ENCODE data around the gene SGPL1. TPM values are rescaled to one million over a fixed set of nuclear protein-coding genes. Genes with fewer than 3 reads are reported as not detected.

The SGPL1 gene
- total RNA-seq, 2 experiments from 2014 or later, result 14.8 to 17.2 TPM

DNA sequence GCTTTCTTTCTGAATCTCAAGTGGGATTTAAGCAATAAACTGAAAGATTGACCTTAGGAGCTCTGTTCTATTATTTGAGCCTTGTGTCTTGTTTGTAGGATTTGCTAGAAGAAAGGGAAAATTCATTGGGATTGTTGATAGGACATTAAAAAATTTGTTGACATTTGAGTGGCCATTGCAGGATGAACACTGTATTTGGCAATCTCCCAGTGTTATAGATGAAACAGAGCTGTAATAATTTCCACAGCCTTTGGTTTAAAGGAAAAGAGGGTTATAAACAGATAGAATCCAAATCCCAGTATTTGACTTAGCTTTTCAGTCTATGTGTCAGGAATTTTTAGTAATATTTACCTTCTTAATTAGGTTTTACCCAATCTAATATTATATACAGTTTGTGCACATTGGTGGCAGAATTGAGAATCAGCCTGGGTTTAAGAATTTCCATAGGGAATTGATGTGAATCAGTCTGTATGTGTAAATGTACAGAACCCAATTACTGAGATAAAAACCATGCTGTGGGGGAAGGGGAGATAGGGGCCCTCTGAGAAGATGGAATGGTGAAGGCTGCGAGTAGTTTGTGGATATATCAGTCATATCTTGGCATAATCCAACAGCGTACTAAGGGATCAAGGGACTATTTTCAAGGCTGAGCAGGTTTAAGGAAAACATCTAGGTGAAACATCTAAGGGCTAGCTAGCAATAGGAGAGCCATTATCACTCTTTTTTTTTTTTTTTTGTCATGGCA lies 6.5 kb downstream of the SGPL1 start:
- no peak for DNase-seq
- H3K36me3 Mint-ChIP-seq (ENCODE audit: low read depth), result peaks cover 23% of the 10 kb centered on the region
- no peaks in the 10 kb centered on the region for H3K9me3 Mint-ChIP-seq
- H3K4me1 Mint-ChIP-seq (ENCODE audit: low read depth), result peaks cover 50% of the 10 kb centered on the region
- H3K4me3 Mint-ChIP-seq, result no peak overlapping the region
- intact Hi-C loops (cut with micrococcal nuclease), result loop anchor here (10.0 kb wide), 1 partner anchor 657 kb away; no protein-coding TSS in a partner anchor
- H3K27me3 Mint-ChIP-seq (ENCODE audit: low read depth), result no peaks in the 10 kb centered on the region
- CTCF ChIA-PET, result interaction anchor here (0.6 to 3.3 kb wide), 4 partner anchors 17 to 77 kb away, joined by 3 to 16 read pairs (median 4); no protein-coding TSS in a partner anchor
- no peak overlapping the region for H3K27ac Mint-ChIP-seq

DNA sequence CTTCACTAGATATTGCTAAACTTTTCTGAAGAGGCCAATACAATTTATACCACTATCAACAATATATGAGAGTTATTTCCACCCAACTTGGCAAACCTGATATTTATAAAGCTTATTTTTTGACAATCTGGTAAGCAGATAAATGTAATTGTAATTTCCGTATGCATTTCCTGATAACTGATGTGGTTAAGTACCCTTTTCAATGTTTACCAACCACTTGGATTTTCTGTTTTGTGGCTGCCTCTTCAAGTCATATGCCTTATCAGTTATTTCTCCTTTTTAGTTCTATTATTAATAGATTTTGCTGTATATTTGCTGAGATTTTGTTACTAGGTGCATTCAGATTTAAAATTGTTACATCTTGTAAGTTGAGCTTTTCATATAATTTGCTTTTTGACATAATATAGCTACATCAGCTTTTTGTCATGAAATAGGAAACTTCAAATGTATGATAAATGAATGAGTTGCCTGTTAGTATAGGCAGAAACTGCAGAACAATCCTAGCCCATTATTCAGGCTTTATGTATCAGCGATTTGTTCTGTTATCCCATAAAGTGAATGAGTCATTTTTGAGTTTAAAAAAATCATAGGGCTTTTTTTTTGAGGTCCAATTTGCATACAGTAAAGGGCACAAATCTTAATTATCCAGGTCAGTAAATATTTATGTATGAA lies 11.5 kb downstream of the SGPL1 start:
- H3K36me3 Mint-ChIP-seq (ENCODE audit: low read depth), result peaks cover 17% of the 10 kb centered on the region
- intact Hi-C loops (cut with micrococcal nuclease), result loop anchor here (10.0 kb wide), 1 partner anchor 662 kb away; no protein-coding TSS in a partner anchor
- DNase-seq, result no peak
- no peak overlapping the region for H3K4me3 Mint-ChIP-seq
- H3K27me3 Mint-ChIP-seq (ENCODE audit: low read depth), result no peaks in the 10 kb centered on the region
- H3K4me1 Mint-ChIP-seq (ENCODE audit: low read depth), result peaks cover 27% of the 10 kb centered on the region
- no peak overlapping the region for H3K27ac Mint-ChIP-seq
- no peaks in the 10 kb centered on the region for H3K9me3 Mint-ChIP-seq
- CTCF ChIA-PET, result interaction anchor here (0.6 kb wide), 1 partner anchor 75 kb away, joined by 3 read pairs; no protein-coding TSS in a partner anchor

DNA sequence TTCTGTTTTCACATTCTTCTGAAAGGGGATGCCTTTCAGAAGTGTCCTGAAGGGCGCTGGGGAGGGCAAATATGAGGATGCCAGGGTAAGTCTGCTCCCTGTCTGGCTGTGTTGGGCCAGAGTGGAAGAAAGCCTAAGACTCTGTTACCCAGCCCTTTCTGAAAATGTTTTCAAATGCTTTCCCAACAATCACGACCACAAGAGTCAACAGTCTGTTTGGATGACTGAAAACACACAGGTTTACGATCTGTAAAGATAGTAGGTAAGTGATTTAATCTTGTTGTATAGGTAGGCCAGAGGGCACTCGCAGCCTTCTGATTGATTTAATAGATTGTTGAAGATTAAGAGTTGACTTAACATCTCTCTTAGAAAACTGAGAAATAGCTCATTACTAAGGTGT lies 13.2 kb downstream of the SGPL1 start:
- DNase-seq, result no peak
- H3K27me3 Mint-ChIP-seq (ENCODE audit: low read depth), result no peaks in the 10 kb centered on the region
- H3K4me1 Mint-ChIP-seq (ENCODE audit: low read depth), result peaks cover 39% of the 10 kb centered on the region
- CTCF ChIA-PET, result interaction anchor here (0.7 to 0.9 kb wide), 2 partner anchors 11 to 15 kb away, joined by 4 read pairs; no protein-coding TSS in a partner anchor
- H3K27ac Mint-ChIP-seq, result no peak overlapping the region
- peaks cover 17% of the 10 kb centered on the region for H3K36me3 Mint-ChIP-seq (ENCODE audit: low read depth)
- intact Hi-C loops (cut with micrococcal nuclease), result loop anchor here (10.0 kb wide), 1 partner anchor 664 kb away; no protein-coding TSS in a partner anchor
- no peak overlapping the region for H3K4me3 Mint-ChIP-seq
- no peaks in the 10 kb centered on the region for H3K9me3 Mint-ChIP-seq

DNA sequence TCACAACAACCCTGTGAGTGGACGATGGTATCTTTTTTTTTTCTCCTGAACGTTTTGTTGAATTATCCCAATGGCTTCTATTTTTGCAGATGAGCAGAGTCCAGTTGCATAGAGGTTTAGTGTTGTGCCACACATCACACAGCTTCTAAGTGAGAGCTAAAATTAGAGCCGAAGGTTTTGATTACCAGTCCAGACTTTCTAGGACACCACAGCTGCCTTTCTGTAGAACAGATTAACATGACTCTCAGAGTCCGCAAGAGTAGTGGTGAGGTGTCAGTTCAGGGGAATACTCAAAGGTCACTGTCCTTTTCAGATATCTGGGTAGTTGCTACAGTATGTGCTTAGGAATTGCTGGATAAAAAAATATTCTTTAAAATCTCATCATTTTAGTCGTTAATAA lies 13.8 kb downstream of the SGPL1 start:
- intact Hi-C loops (cut with micrococcal nuclease), result loop anchor here (10.0 kb wide), 1 partner anchor 665 kb away; no protein-coding TSS in a partner anchor
- H3K4me1 Mint-ChIP-seq (ENCODE audit: low read depth), result peaks cover 45% of the 10 kb centered on the region

DNA sequence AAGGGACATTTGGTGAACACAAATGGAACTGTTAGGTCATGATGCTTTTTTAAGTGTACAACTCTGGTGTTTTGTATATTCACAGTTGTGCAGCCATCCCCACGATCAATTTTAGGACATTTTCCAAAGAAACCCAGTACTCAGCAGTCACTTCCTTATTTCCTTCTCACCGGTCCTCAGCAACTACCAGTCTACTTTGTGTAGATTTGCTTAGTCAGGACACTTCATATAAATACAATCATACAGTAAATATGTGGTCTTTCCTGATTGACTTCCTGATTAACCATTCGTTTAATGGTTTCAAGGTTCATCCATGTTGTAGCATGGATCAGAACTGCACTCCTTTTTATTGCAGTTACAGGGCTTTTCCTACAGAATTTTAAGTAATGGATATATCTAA lies 14.4 kb downstream of the SGPL1 start:
- CTCF ChIA-PET, result interaction anchor here (0.9 kb wide), 1 partner anchor 16 kb away, joined by 4 read pairs; no protein-coding TSS in a partner anchor
- no peak overlapping the region for H3K27ac Mint-ChIP-seq
- H3K4me3 Mint-ChIP-seq, result no peak overlapping the region
- intact Hi-C loops (cut with micrococcal nuclease), result no loop called here
- H3K36me3 Mint-ChIP-seq (ENCODE audit: low read depth), result peaks cover 18% of the 10 kb centered on the region
- H3K9me3 Mint-ChIP-seq, result no peaks in the 10 kb centered on the region
- no peaks in the 10 kb centered on the region for H3K27me3 Mint-ChIP-seq (ENCODE audit: low read depth)
- no peak for DNase-seq
- H3K4me1 Mint-ChIP-seq (ENCODE audit: low read depth), result peaks cover 49% of the 10 kb centered on the region

More for the DNA sequence above, 13.8 kb downstream of the SGPL1 start:
- CTCF ChIA-PET, result interaction anchor here (0.7 to 0.9 kb wide), 2 partner anchors 10 to 16 kb away, joined by 4 read pairs; no protein-coding TSS in a partner anchor
- no peaks in the 10 kb centered on the region for H3K9me3 Mint-ChIP-seq
- no peak for DNase-seq
- H3K27me3 Mint-ChIP-seq (ENCODE audit: low read depth), result no peaks in the 10 kb centered on the region
- no peak overlapping the region for H3K4me3 Mint-ChIP-seq
- no peak overlapping the region for H3K27ac Mint-ChIP-seq
- peaks cover 17% of the 10 kb centered on the region for H3K36me3 Mint-ChIP-seq (ENCODE audit: low read depth)

DNA sequence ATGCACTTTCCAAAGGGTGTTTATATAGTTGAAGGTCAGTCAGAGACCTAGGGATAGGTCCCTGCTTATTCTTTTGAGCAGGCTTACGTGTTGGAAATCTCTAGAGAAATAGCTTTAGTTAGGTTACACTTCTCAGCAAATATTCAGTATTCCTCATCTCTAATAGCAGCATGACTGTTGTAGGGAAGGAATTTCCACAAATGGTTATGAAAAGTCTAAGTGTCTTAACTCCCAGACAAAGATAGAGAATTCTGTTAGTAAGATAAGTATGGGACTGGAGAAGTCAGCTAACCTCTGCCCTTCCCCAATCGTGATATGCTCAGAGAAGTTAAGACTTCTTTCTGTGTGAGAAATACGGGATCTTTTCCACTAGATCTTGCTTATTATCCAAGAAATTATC lies 16.5 kb downstream of the SGPL1 start:
- CTCF ChIA-PET, result no interaction called here
- Mint-ChIP-seq H3K27me3 (ENCODE audit: low read depth) (no peaks in the 10 kb centered on the region), H3K9me3 (peaks cover under 1% of the 10 kb centered on the region), H3K4me1 (ENCODE audit: low read depth) (peaks cover 47% of the 10 kb centered on the region), H3K4me3 (no peak overlapping the region), H3K36me3 (ENCODE audit: low read depth) (peaks cover 18% of the 10 kb centered on the region), H3K27ac (no peak overlapping the region)
- DNase-seq, result no peak
- intact Hi-C loops (cut with micrococcal nuclease), result loop anchor here (2.0 kb wide), 1 partner anchor 15 kb away; no protein-coding TSS in a partner anchor

DNA sequence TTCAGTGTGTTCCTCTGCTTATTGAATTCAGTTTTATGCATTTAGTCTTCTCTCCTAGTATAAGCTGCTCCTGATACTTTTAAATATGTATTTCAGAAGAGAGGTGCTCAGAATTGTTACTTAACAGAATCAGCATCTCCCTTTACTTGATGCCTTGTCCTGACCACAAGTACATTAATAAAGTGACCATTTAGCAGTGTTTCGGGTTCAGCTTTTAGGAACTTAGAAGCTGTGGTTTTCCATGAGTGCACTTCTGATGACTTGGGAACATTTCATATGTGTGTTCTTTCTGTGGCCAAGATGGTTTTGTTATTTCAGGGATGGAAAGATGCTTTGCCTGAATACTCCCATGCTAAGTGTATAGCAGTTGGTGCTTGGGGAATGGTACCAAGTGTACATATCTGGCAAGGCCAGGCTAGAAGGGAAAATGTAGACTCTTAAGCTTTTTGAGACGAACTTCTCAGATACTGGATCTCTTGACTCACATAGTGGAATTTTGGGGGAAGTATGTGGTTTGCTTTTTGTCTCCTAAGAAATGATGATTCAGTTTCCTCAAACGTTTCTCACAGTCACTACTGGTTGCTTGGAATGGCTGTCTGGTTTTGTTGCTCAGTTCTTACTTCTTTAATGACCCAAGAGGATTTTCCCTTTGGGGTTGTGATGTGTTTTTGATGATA lies 17.2 kb downstream of the SGPL1 start:
- peaks cover 2% of the 10 kb centered on the region for H3K9me3 Mint-ChIP-seq
- CTCF ChIA-PET, result no interaction called here
- peaks cover 25% of the 10 kb centered on the region for H3K36me3 Mint-ChIP-seq (ENCODE audit: low read depth)
- H3K27me3 Mint-ChIP-seq (ENCODE audit: low read depth), result no peaks in the 10 kb centered on the region
- H3K27ac Mint-ChIP-seq, result peak overlapping the region; percentile 57
- peaks cover 45% of the 10 kb centered on the region for H3K4me1 Mint-ChIP-seq (ENCODE audit: low read depth)
- H3K4me3 Mint-ChIP-seq, result no peak overlapping the region
- intact Hi-C loops (cut with micrococcal nuclease), result loop anchor here (1.0 to 2.0 kb wide), 3 partner anchors 12 to 16 kb away; no protein-coding TSS in a partner anchor
- DNase-seq, result peak; percentile 20

DNA sequence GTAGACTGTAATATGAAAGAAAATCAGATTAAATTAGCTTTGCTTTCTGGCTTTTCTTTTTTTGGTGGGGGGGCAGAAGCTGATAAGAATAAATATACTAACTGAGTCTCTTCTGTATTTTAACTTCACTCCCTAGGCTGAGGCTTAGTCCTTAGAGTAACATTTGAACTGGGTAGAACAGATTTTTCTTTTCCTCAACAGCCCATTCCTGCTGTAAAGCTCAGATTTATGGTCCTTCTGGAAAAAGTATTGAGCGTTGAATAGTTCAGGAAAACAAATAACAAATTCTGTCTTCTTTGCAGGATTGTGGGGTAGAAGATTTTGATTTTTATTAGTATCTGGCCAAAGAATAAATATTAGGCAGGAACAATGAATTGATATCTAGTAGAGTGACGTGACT lies 17.9 kb downstream of the SGPL1 start:
- Mint-ChIP-seq H3K27ac (peak overlapping the region; percentile 57), H3K36me3 (ENCODE audit: low read depth) (peaks cover 30% of the 10 kb centered on the region), H3K27me3 (ENCODE audit: low read depth) (no peaks in the 10 kb centered on the region), H3K4me3 (no peak overlapping the region), H3K4me1 (ENCODE audit: low read depth) (peaks cover 51% of the 10 kb centered on the region), H3K9me3 (peaks cover 2% of the 10 kb centered on the region)
- intact Hi-C loops (cut with micrococcal nuclease), result loop anchor here (1.0 to 2.0 kb wide), 3 partner anchors 12 to 17 kb away; no protein-coding TSS in a partner anchor
- CTCF ChIA-PET, result no interaction called here
- no peak for DNase-seq

DNA sequence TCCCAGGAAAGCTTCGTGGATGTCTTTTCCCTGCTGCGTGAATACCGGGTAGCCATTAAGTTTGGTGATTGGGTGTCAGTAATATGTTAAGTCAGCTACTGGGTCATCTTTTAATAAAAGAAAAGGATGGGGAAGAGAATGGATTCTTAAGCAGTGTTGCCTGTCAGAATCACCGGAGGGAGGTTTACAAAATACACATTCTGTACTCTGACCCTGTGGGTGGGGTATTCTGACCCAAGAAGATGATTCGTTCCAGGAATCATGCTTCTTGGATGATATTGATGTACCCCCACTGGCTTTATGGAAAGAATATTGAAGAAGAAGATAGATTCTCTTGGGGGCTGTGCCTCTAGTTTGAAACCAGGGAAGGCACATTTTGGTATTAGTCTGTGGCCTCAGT lies 18.3 kb downstream of the SGPL1 start:
- Mint-ChIP-seq H3K4me1 (ENCODE audit: low read depth) (peaks cover 51% of the 10 kb centered on the region), H3K27ac (peak overlapping the region; percentile 57), H3K9me3 (peaks cover 2% of the 10 kb centered on the region), H3K27me3 (ENCODE audit: low read depth) (no peaks in the 10 kb centered on the region), H3K36me3 (ENCODE audit: low read depth) (peaks cover 30% of the 10 kb centered on the region), H3K4me3 (no peak overlapping the region)
- intact Hi-C loops (cut with micrococcal nuclease), result no loop called here
- DNase-seq, result no peak
- CTCF ChIA-PET, result no interaction called here

DNA sequence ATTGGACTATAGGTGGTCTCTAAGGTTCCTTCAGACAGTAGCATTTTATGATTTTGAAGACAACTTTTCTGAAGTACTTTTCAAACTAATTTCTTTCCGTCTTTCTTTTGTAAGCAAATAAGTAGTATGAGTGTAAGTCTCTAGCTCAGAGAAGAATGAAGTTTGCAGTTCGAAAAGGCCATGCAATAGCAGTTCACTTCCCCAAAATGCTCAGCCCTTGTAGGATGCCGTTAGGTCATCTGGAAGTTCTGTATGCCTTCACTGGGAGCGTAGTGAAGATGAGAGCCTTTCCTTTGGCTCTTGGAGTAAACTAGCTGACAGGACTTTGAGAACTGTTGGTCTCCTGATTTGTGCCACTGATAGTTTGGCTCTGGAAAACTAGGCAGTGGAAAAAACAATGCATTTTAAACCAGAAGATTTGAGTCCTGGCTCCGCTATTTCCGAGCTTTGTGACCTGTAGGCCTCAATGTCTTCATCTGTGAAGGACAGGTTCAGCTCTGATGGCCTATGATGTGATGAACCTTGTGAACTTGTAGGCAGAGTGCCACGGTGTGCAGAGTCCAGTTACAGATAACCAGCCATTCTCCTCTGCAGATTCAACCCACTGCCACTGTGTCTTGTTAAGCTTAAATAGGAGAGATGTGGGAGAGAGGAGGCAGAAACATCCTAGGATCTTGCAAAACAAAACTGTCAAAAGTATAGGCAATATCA lies 18.8 kb downstream of the SGPL1 start:
- CTCF ChIA-PET, result no interaction called here
- no peak overlapping the region for H3K4me3 Mint-ChIP-seq
- H3K4me1 Mint-ChIP-seq (ENCODE audit: low read depth), result peaks cover 48% of the 10 kb centered on the region
- peaks cover 2% of the 10 kb centered on the region for H3K9me3 Mint-ChIP-seq
- peaks cover 26% of the 10 kb centered on the region for H3K36me3 Mint-ChIP-seq (ENCODE audit: low read depth)
- DNase-seq, result no peak
- H3K27ac Mint-ChIP-seq, result no peak overlapping the region
- intact Hi-C loops (cut with micrococcal nuclease), result no loop called here
- H3K27me3 Mint-ChIP-seq (ENCODE audit: low read depth), result no peaks in the 10 kb centered on the region

DNA sequence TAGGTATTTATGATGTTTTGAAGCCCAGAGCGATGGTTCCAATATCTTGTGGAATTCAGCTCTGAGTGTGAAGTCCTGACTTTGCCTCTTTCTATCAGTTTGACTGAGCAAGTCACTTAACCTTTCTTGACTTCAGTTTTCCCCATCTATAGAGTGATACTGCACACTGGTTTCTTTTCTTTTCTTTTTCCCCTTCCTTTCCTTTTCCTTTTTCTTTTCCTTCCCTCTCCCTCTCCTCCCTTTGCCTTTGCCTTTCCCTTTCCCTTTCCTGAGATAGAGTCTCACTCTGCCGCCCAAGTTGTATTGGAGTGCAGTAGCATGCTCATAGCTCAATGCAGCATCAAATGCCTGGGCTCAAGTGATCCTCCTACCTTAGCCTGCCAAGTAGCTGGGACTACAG lies 20.6 kb downstream of the SGPL1 start:
- DNase-seq, result no peak
- peaks cover 54% of the 10 kb centered on the region for H3K4me1 Mint-ChIP-seq (ENCODE audit: low read depth)
- H3K9me3 Mint-ChIP-seq, result peaks cover 2% of the 10 kb centered on the region
- H3K36me3 Mint-ChIP-seq (ENCODE audit: low read depth), result peaks cover 25% of the 10 kb centered on the region
- H3K27ac Mint-ChIP-seq, result no peak overlapping the region
- CTCF ChIA-PET, result no interaction called here
- H3K27me3 Mint-ChIP-seq (ENCODE audit: low read depth), result no peaks in the 10 kb centered on the region
- intact Hi-C loops (cut with micrococcal nuclease), result no loop called here
- H3K4me3 Mint-ChIP-seq, result no peak overlapping the region

All from activated naive CD4-positive, alpha-beta T cell treated with anti-CD3 and anti-CD28 coated beads for 36 hours (primary cell).